NCI-H524 treated with DMSO at 0.1 percent for 48 hours (cell line): Measurements from ENCODE around the gene TAX1BP1.
"Not testable (repeated sequence)": the region's sequence is repeated elsewhere in the genome, so short reads cannot be mapped to it uniquely, and the experiment has no call there.

Experiments used
- DNase-seq: peaks from one replicate; lab custom pipeline; 2025; lab: John Stamatoyannopoulos, UW

Gene TAX1BP1

GRCh38 chr7:27843584-27844305 lies 103.8 kb downstream of the TAX1BP1 start:
- DNase-seq = no peak

- DNase-seq = no peak
Measured at GRCh38 chr7:27846388-27846787, 106.4 kb downstream of the TAX1BP1 start.

GRCh38 chr7:27850531-27850930 lies 110.6 kb downstream of the TAX1BP1 start:
- DNase-seq = no peak

GRCh38 chr7:27856703-27857485 lies 116.9 kb downstream of the TAX1BP1 start:
- not testable (repeated sequence) for DNase-seq

- no peak for DNase-seq
Measured at GRCh38 chr7:27860800-27861199, 120.8 kb downstream of the TAX1BP1 start.

- no peak for DNase-seq
Measured at GRCh38 chr7:27861747-27862146, 121.8 kb downstream of the TAX1BP1 start.

GRCh38 chr7:27863880-27864279 lies 123.9 kb downstream of the TAX1BP1 start:
- no peak for DNase-seq

- DNase-seq = no peak
Measured at GRCh38 chr7:27866256-27866655, 126.3 kb downstream of the TAX1BP1 start.

- DNase-seq = no peak
Measured at GRCh38 chr7:27866828-27867672, 127.1 kb downstream of the TAX1BP1 start.

- DNase-seq = no peak
Measured at GRCh38 chr7:27868131-27868550, 128.2 kb downstream of the TAX1BP1 start.

- no peak for DNase-seq
Measured at GRCh38 chr7:27869056-27869455, 129.1 kb downstream of the TAX1BP1 start.

- DNase-seq = no peak
Measured at GRCh38 chr7:27870595-27870994, 130.6 kb downstream of the TAX1BP1 start.

GRCh38 chr7:27871086-27871485 lies 131.1 kb downstream of the TAX1BP1 start:
- no peak for DNase-seq

GRCh38 chr7:27871866-27872265 lies 131.9 kb downstream of the TAX1BP1 start:
- DNase-seq = no peak

- DNase-seq = no peak
Measured at GRCh38 chr7:27872356-27873275, 132.7 kb downstream of the TAX1BP1 start.

GRCh38 chr7:27873981-27874957 lies 134.3 kb downstream of the TAX1BP1 start:
- no peak for DNase-seq

GRCh38 chr7:27875061-27875460 lies 135.1 kb downstream of the TAX1BP1 start:
- DNase-seq = no peak

GRCh38 chr7:27875832-27876231 lies 135.9 kb downstream of the TAX1BP1 start:
- DNase-seq = no peak

GRCh38 chr7:27876756-27877155 lies 136.8 kb downstream of the TAX1BP1 start:
- no peak for DNase-seq
